Measurements from ENCODE around the gene IPCEF1.

DNA sequence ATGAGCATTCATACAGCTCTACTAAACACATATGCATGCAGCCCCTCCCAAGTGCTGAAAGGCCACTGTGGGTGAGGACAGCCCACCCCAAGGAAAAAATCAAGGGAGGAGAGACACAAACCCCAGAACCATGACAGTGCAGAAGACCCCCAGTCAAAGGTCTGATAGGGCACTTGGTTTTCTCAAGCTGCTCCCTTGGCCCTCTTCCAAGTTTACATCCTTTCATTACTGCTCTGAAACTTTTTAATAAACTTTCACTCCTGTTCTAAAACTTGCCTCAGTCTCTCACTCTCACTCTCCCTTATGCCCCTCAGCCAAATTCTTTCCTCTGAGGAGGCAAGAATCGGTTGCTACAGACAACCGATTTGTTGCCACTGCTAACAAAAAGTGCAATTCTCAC, 24.9 kb downstream of the IPCEF1 start:
- TF ChIP-seq, protein P1, sequence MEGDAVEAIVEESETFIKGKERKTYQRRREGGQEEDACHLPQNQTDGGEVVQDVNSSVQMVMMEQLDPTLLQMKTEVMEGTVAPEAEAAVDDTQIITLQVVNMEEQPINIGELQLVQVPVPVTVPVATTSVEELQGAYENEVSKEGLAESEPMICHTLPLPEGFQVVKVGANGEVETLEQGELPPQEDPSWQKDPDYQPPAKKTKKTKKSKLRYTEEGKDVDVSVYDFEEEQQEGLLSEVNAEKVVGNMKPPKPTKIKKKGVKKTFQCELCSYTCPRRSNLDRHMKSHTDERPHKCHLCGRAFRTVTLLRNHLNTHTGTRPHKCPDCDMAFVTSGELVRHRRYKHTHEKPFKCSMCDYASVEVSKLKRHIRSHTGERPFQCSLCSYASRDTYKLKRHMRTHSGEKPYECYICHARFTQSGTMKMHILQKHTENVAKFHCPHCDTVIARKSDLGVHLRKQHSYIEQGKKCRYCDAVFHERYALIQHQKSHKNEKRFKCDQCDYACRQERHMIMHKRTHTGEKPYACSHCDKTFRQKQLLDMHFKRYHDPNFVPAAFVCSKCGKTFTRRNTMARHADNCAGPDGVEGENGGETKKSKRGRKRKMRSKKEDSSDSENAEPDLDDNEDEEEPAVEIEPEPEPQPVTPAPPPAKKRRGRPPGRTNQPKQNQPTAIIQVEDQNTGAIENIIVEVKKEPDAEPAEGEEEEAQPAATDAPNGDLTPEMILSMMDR (IDR thresholded peaks at IDR 0.05; ENCODE audit: poor library complexity): no peak
- TF ChIP-seq EZH2phosphoT487 (IDR thresholded peaks at IDR 0.05; ENCODE audit: low read depth, severe bottlenecking, unreplicated experiment): no peak
